CD4-positive, CD25-positive, alpha-beta regulatory T cell (primary cell): Measurements from ENCODE around the gene TRAF3. TPM values are rescaled to one million over a fixed set of nuclear protein-coding genes. Genes with fewer than 3 reads are reported as not detected.
A peak's percentile ranks its signal among the peaks of the same experiment; 100 is the strongest.

Source experiments
- ATAC-seq, 2 donors: fragments of 150-1000 bp; cut with Tn5 transposase; one replicate each; pipeline ENCODE4 v1.10.0; 2021; ENCODE audit warnings: low read depth in 2 of 2, moderate number of reproducible peaks in 2 of 2, moderate library complexity in 1 of 2
- DNase-seq, 3 donors: peaks; one replicate each; pipeline versions ENCODE4 v3.0.0 to v3.0.0-alpha.2; 2012 to 2022; ENCODE audit warnings: mixed read lengths in 1 of 3
- H3K27ac ChIP-seq: one replicate; pipeline ENCODE4 v1.7.0; 2013; ENCODE audit warnings: mild to moderate bottlenecking, low read length; ENCODE audit not compliant: insufficient read depth, poor library complexity, severe bottlenecking
- H3K27me3 ChIP-seq: one replicate; pipeline ENCODE4 v1.7.0; 2013; ENCODE audit warnings: low read length; ENCODE audit not compliant: control insufficient read depth, insufficient read depth
- H3K36me3 ChIP-seq: one replicate; pipeline ENCODE4 v1.7.0; 2013; ENCODE audit warnings: mild to moderate bottlenecking, low read length, moderate library complexity; ENCODE audit not compliant: control insufficient read depth, insufficient read depth
- H3K4me1 ChIP-seq: 2 replicates; pipeline ENCODE4 v1.7.0; 2013; ENCODE audit warnings: mild to moderate bottlenecking, low read length; ENCODE audit not compliant: insufficient read depth, control insufficient read depth, poor library complexity, severe bottlenecking
- H3K4me3 ChIP-seq: one replicate; pipeline ENCODE4 v1.7.0; 2013; ENCODE audit warnings: low read depth, mild to moderate bottlenecking, low read length, moderate library complexity
- H3K9me3 ChIP-seq, 2 experiments: 1 replicate in 1 of 2; 2 replicates in 1 of 2; pipeline ENCODE4 v1.7.0; 2013; ENCODE audit warnings: low read length in 2 of 2, mild to moderate bottlenecking in 1 of 2, moderate library complexity in 1 of 2; ENCODE audit not compliant: control insufficient read depth in 2 of 2
- H3K27ac Mint-ChIP-seq, 3 donors: one replicate each; pipeline ENCODE4 v1.8.0; 2020 to 2022; ENCODE audit warnings: mild to moderate bottlenecking in 3 of 3, mixed read lengths in 3 of 3, moderate library complexity in 2 of 3
- H3K27me3 Mint-ChIP-seq: one replicate; pipeline ENCODE4 v1.8.0; 2022; ENCODE audit warnings: mild to moderate bottlenecking, mixed read lengths
- H3K36me3 Mint-ChIP-seq: one replicate; pipeline ENCODE4 v1.8.0; 2020; ENCODE audit warnings: mixed read lengths
- H3K4me1 Mint-ChIP-seq, 4 donors: one replicate each; pipeline ENCODE4 v1.8.0; 2020 to 2022; ENCODE audit warnings: mixed read lengths in 4 of 4, mild to moderate bottlenecking in 1 of 4
- H3K4me3 Mint-ChIP-seq, 4 donors: one replicate each; pipeline ENCODE4 v1.8.0; 2020 to 2022; ENCODE audit warnings: mild to moderate bottlenecking in 4 of 4, mixed read lengths in 4 of 4, moderate library complexity in 3 of 4
- H3K9me3 Mint-ChIP-seq, 7 donors: one replicate each; pipeline ENCODE4 v1.8.0; 2020 to 2022; ENCODE audit warnings: mixed read lengths in 7 of 7, mild to moderate bottlenecking in 3 of 7, moderate library complexity in 2 of 7
- polyA plus RNA-seq, 4 donors: library from polyadenylated mRNA; unstranded; fragments of 300-500 nt; fragmentation: Illumina TruSeq; gene quantifications; one replicate each; pipeline ENCODE4 v1.2.3, GENCODE V29; 2021
- total RNA-seq: library from RNA; stranded (reverse); gene quantifications from one replicate; pipeline ENCODE4 v1.2.3, GENCODE V29; 2022

Gene TRAF3
- total and polyA plus RNA-seq, 5 donors from 2014 or later, result 17.7 to 71.2 (median 22.5) TPM

- no peak for DNase-seq
- ATAC-seq, result no peak
- Histone ChIP-seq H3K36me3 (peaks cover 24% of the 10 kb centered on the region), H3K4me3 (no peak overlapping the region), H3K4me1 (no peaks in the 10 kb centered on the region), H3K27me3 (no peaks in the 10 kb centered on the region), H3K27ac (no peak overlapping the region), H3K9me3 (no peaks in the 10 kb centered on the region)
- H3K27me3 Mint-ChIP-seq, result no peaks in the 10 kb centered on the region
- H3K27ac Mint-ChIP-seq, result no peak overlapping the region
- peaks cover 23% of the 10 kb centered on the region for H3K36me3 Mint-ChIP-seq
- no peak overlapping the region for H3K4me3 Mint-ChIP-seq
- no peaks in the 10 kb centered on the region for H3K9me3 Mint-ChIP-seq
- H3K4me1 Mint-ChIP-seq, result no peaks in the 10 kb centered on the region
Measured at GRCh38 chr14:102909462-102909861, 132.2 kb downstream of the TRAF3 start.

GRCh38 chr14:102909911-102910310 is 132.7 kb downstream of the TRAF3 start:
- Histone ChIP-seq H3K27ac (no peak overlapping the region), H3K4me3 (no peak overlapping the region), H3K27me3 (no peaks in the 10 kb centered on the region), H3K36me3 (peaks cover 23% of the 10 kb centered on the region), H3K4me1 (no peaks in the 10 kb centered on the region), H3K9me3 (no peaks in the 10 kb centered on the region)
- Mint-ChIP-seq H3K27ac (no peak overlapping the region), H3K36me3 (peaks cover 23% of the 10 kb centered on the region), H3K27me3 (no peaks in the 10 kb centered on the region), H3K4me3 (no peak overlapping the region), H3K4me1 (no peaks in the 10 kb centered on the region), H3K9me3 (no peaks in the 10 kb centered on the region)
- DNase-seq (no peak), ATAC-seq (no peak)

DNA sequence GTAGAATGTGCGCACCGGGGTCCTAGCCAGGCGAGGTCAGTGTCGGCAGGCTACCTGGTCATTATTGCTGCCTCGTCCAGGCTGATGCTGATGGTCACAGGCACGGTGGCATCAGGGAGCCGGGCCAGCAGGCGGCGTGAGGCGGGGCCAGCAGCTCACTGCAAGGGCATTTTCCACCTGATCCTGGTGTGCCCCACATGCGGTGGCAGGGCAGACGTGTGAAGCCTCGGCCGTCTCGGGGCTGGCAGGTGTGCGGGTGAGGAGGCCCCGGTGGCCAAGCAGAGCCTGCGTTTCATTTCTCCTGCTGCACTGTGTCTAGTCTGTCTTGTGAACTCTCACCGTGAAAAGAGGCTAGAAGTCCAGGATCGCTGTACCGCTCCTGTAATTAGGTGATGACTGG is 133.2 kb downstream of the TRAF3 start:
- H3K4me1 ChIP-seq, result no peaks in the 10 kb centered on the region

GRCh38 chr14:102911541-102911951 is 134.3 kb downstream of the TRAF3 start:
- H3K27me3 ChIP-seq, result no peaks in the 10 kb centered on the region
- H3K4me1 Mint-ChIP-seq, result peaks cover 0 to 2% (median 0%) of the 10 kb centered on the region in 4 donors
- H3K4me3 ChIP-seq, result no peak overlapping the region
- H3K9me3 ChIP-seq, result no peaks in the 10 kb centered on the region
- ATAC-seq (no peak), DNase-seq (no peak)
- H3K27me3 Mint-ChIP-seq, result no peaks in the 10 kb centered on the region
- no peaks in the 10 kb centered on the region for H3K4me1 ChIP-seq
- no peak overlapping the region for H3K4me3 Mint-ChIP-seq
- H3K36me3 ChIP-seq, result peaks cover 8% of the 10 kb centered on the region
- H3K36me3 Mint-ChIP-seq, result peaks cover 7% of the 10 kb centered on the region
- no peaks in the 10 kb centered on the region for H3K9me3 Mint-ChIP-seq
- no peak overlapping the region for H3K27ac ChIP-seq
- H3K27ac Mint-ChIP-seq, result no peak overlapping the region

More for the DNA sequence above, 133.2 kb downstream of the TRAF3 start:
- H3K9me3 Mint-ChIP-seq, result no peaks in the 10 kb centered on the region
- H3K4me1 Mint-ChIP-seq, result no peaks in the 10 kb centered on the region
- peaks cover 17% of the 10 kb centered on the region for H3K36me3 ChIP-seq
- peak overlapping the region in 1 of 3 donors; percentile 49 for H3K27ac Mint-ChIP-seq
- no peak for DNase-seq
- H3K36me3 Mint-ChIP-seq, result peaks cover 18% of the 10 kb centered on the region
- no peak overlapping the region for H3K27ac ChIP-seq
- no peaks in the 10 kb centered on the region for H3K27me3 Mint-ChIP-seq
- H3K4me3 Mint-ChIP-seq, result no peak overlapping the region
- ATAC-seq, result no peak
- no peak overlapping the region for H3K4me3 ChIP-seq
- no peaks in the 10 kb centered on the region for H3K9me3 ChIP-seq
- no peaks in the 10 kb centered on the region for H3K27me3 ChIP-seq

GRCh38 chr14:102911991-102912761 is 134.9 kb downstream of the TRAF3 start:
- Mint-ChIP-seq H3K9me3 (no peaks in the 10 kb centered on the region), H3K27ac (no peak overlapping the region), H3K4me3 (no peak overlapping the region), H3K4me1 (peaks cover 0 to 2% (median 0%) of the 10 kb centered on the region in 4 donors), H3K27me3 (no peaks in the 10 kb centered on the region), H3K36me3 (peaks cover 3% of the 10 kb centered on the region)
- no peaks in the 10 kb centered on the region for H3K4me1 ChIP-seq
- no peak overlapping the region for H3K27ac ChIP-seq
- peaks cover 3% of the 10 kb centered on the region for H3K36me3 ChIP-seq
- no peak overlapping the region for H3K4me3 ChIP-seq
- no peaks in the 10 kb centered on the region for H3K9me3 ChIP-seq
- ATAC-seq, result no peak
- no peaks in the 10 kb centered on the region for H3K27me3 ChIP-seq
- no peak for DNase-seq

DNA sequence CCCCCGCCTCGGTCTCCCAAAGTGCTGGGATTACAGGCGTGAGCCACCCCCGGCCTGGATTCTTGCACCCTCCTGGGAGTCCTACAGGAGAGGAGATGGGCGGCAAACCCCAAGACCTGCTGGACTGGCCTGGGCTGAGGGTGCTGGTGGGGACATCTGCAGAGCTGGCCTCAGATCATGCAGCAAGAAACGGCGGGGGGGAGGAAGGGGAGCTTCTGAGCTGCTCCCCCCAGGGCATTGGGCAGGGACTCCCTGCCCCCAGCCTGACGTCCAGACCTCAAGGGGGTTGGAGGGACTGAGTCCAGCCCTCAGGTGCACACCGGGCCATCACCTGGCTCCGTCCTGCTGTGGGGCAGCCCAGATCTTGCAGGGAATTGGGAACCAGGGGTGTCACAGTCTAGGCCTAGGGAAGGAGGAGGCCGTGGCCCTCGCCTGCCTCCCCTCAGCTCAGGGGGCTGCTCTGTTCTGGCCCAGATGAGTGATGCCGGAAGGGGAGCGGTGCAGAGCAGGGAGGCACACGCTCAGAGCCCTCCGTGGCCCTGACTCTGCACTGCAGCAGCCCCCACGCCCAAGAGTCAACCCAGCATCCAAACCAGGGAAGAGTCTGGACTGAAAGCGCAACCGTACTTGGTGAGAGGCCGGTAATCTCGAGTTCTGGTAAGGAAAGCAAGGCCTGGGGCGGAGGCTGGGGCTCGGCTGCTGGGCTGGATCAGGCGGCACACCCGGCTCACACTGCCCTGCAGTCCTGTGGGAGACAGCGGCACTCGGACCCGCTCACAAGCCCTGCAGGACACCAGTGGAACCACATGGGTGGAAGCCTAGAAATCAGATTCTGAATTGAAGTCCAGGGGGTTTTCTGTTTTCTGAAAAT is 136.3 kb downstream of the TRAF3 start:
- no peaks in the 10 kb centered on the region for H3K27me3 Mint-ChIP-seq
- no peak overlapping the region for H3K27ac ChIP-seq
- no peaks in the 10 kb centered on the region for H3K9me3 ChIP-seq
- ATAC-seq (no peak), DNase-seq (no peak)
- no peak overlapping the region for H3K27ac Mint-ChIP-seq
- no peaks in the 10 kb centered on the region for H3K36me3 Mint-ChIP-seq
- peaks cover 0 to 2% (median 0%) of the 10 kb centered on the region in 4 donors for H3K4me1 Mint-ChIP-seq
- no peak overlapping the region for H3K4me3 ChIP-seq
- H3K36me3 ChIP-seq, result peaks cover 3% of the 10 kb centered on the region
- H3K4me1 ChIP-seq, result no peaks in the 10 kb centered on the region
- H3K27me3 ChIP-seq, result no peaks in the 10 kb centered on the region
- no peaks in the 10 kb centered on the region for H3K9me3 Mint-ChIP-seq
- H3K4me3 Mint-ChIP-seq, result no peak overlapping the region

- no peaks in the 10 kb centered on the region for H3K9me3 Mint-ChIP-seq
- Histone ChIP-seq H3K27me3 (no peaks in the 10 kb centered on the region), H3K9me3 (no peaks in the 10 kb centered on the region), H3K36me3 (peaks cover 3% of the 10 kb centered on the region), H3K27ac (no peak overlapping the region), H3K4me1 (no peaks in the 10 kb centered on the region), H3K4me3 (no peak overlapping the region)
- DNase-seq (no peak), ATAC-seq (no peak)
- no peaks in the 10 kb centered on the region for H3K27me3 Mint-ChIP-seq
- no peak overlapping the region for H3K4me3 Mint-ChIP-seq
- H3K4me1 Mint-ChIP-seq, result peaks cover 0 to 2% (median 0%) of the 10 kb centered on the region in 4 donors
- no peaks in the 10 kb centered on the region for H3K36me3 Mint-ChIP-seq
- no peak overlapping the region for H3K27ac Mint-ChIP-seq
Measured at GRCh38 chr14:102914474-102915291, 137.4 kb downstream of the TRAF3 start.
